ENCODE data around the gene TMEM132C. TPM values are rescaled to one million over a fixed set of nuclear protein-coding genes. Genes with fewer than 3 reads are reported as not detected.

The TMEM132C gene
- total and polyA plus RNA-seq, 5 donors = 4.9 to 16.3 (median 9.4) TPM

GRCh38 chr12:128445415-128446127, 178.6 kb downstream of the TMEM132C start:
- 46% methylated on average over 13 of the region's 13 CpGs for WGBS
- ATAC-seq = no peak
- intact Hi-C loops (cut with DNase I) = no loop called here
- DNase-seq = no peak
- Histone ChIP-seq H3K27me3 (ENCODE audit: control insufficient read depth, insufficient read depth) (no peaks in the 10 kb centered on the region), H3K4me1 (ENCODE audit: control insufficient read depth, insufficient read depth, low read length) (no peaks in the 10 kb centered on the region), H3K9me3 (ENCODE audit: control insufficient read depth, low read length) (no peaks in the 10 kb centered on the region), H3K4me3 (ENCODE audit: low read length) (no peak overlapping the region), H3K27ac (ENCODE audit: low read length) (no peak overlapping the region)

- DNase-seq (no peak), ATAC-seq (peak in 1 of 2 donors; percentile 80)
- H3K9me3 ChIP-seq (ENCODE audit: control insufficient read depth, low read length) = no peaks in the 10 kb centered on the region
- no peak overlapping the region for H3K27ac ChIP-seq (ENCODE audit: low read length)
- no peaks in the 10 kb centered on the region for H3K27me3 ChIP-seq (ENCODE audit: control insufficient read depth, insufficient read depth)
- 59% methylated on average over 7 of the region's 7 CpGs for WGBS
- H3K4me1 ChIP-seq (ENCODE audit: control insufficient read depth, insufficient read depth, low read length) = no peaks in the 10 kb centered on the region
- H3K4me3 ChIP-seq (ENCODE audit: low read length) = no peak overlapping the region
- intact Hi-C loops (cut with DNase I) = no loop called here
Observed at GRCh38 chr12:128449146-128449894, 182.3 kb downstream of the TMEM132C start.

GRCh38 chr12:128450810-128451209, 183.8 kb downstream of the TMEM132C start:
- 84% methylated on average over 3 of the region's 3 CpGs for WGBS
- intact Hi-C loops (cut with DNase I) = no loop called here
- no peak overlapping the region for H3K27ac ChIP-seq (ENCODE audit: low read length)
- H3K4me3 ChIP-seq (ENCODE audit: low read length) = no peak overlapping the region
- no peaks in the 10 kb centered on the region for H3K27me3 ChIP-seq (ENCODE audit: control insufficient read depth, insufficient read depth)
- no peaks in the 10 kb centered on the region for H3K9me3 ChIP-seq (ENCODE audit: control insufficient read depth, low read length)
- no peak for ATAC-seq
- DNase-seq = no peak
- H3K4me1 ChIP-seq (ENCODE audit: control insufficient read depth, insufficient read depth, low read length) = no peaks in the 10 kb centered on the region

- no peaks in the 10 kb centered on the region for H3K9me3 ChIP-seq (ENCODE audit: control insufficient read depth, low read length)
- no peak overlapping the region for H3K4me3 ChIP-seq (ENCODE audit: low read length)
- H3K4me1 ChIP-seq (ENCODE audit: control insufficient read depth, insufficient read depth, low read length) = no peaks in the 10 kb centered on the region
- no peak overlapping the region for H3K27ac ChIP-seq (ENCODE audit: low read length)
- WGBS = 32% methylated on average over 5 of the region's 5 CpGs
- no peak for ATAC-seq
- intact Hi-C loops (cut with DNase I) = no loop called here
- no peak for DNase-seq
- no peaks in the 10 kb centered on the region for H3K27me3 ChIP-seq (ENCODE audit: control insufficient read depth, insufficient read depth)
Observed at GRCh38 chr12:128455851-128456250, 188.9 kb downstream of the TMEM132C start.

GRCh38 chr12:128456922-128457321, 190.0 kb downstream of the TMEM132C start:
- 97% methylated on average over 3 of the region's 3 CpGs for WGBS
- Histone ChIP-seq H3K9me3 (ENCODE audit: control insufficient read depth, low read length) (no peaks in the 10 kb centered on the region), H3K27me3 (ENCODE audit: control insufficient read depth, insufficient read depth) (no peaks in the 10 kb centered on the region), H3K4me3 (ENCODE audit: low read length) (no peak overlapping the region), H3K27ac (ENCODE audit: low read length) (no peak overlapping the region), H3K4me1 (ENCODE audit: control insufficient read depth, insufficient read depth, low read length) (no peaks in the 10 kb centered on the region)
- intact Hi-C loops (cut with DNase I) = no loop called here
- ATAC-seq (no peak), DNase-seq (no peak)

- Histone ChIP-seq H3K4me1 (ENCODE audit: control insufficient read depth, insufficient read depth, low read length) (no peaks in the 10 kb centered on the region), H3K4me3 (ENCODE audit: low read length) (no peak overlapping the region), H3K9me3 (ENCODE audit: control insufficient read depth, low read length) (no peaks in the 10 kb centered on the region), H3K27ac (ENCODE audit: low read length) (no peak overlapping the region), H3K27me3 (ENCODE audit: control insufficient read depth, insufficient read depth) (no peaks in the 10 kb centered on the region)
- ATAC-seq (no peak), DNase-seq (no peak)
- intact Hi-C loops (cut with DNase I) = no loop called here
- WGBS = 76% methylated on average over 8 of the region's 8 CpGs
Observed at GRCh38 chr12:128458301-128458974, 191.5 kb downstream of the TMEM132C start.

- no peak for ATAC-seq
- Histone ChIP-seq H3K4me1 (ENCODE audit: control insufficient read depth, insufficient read depth, low read length) (no peaks in the 10 kb centered on the region), H3K9me3 (ENCODE audit: control insufficient read depth, low read length) (no peaks in the 10 kb centered on the region), H3K4me3 (ENCODE audit: low read length) (no peak overlapping the region), H3K27me3 (ENCODE audit: control insufficient read depth, insufficient read depth) (no peaks in the 10 kb centered on the region), H3K27ac (ENCODE audit: low read length) (no peak overlapping the region)
- WGBS = 88% methylated on average over 1 of the region's 1 CpG
- DNase-seq = no peak
- intact Hi-C loops (cut with DNase I) = no loop called here
Observed at GRCh38 chr12:128459067-128459466, 192.1 kb downstream of the TMEM132C start.

- Histone ChIP-seq H3K27me3 (ENCODE audit: control insufficient read depth, insufficient read depth) (no peaks in the 10 kb centered on the region), H3K9me3 (ENCODE audit: control insufficient read depth, low read length) (no peaks in the 10 kb centered on the region), H3K4me1 (ENCODE audit: control insufficient read depth, insufficient read depth, low read length) (no peaks in the 10 kb centered on the region), H3K27ac (ENCODE audit: low read length) (no peak overlapping the region), H3K4me3 (ENCODE audit: low read length) (no peak overlapping the region)
- no peak for DNase-seq
- no peak for ATAC-seq
- intact Hi-C loops (cut with DNase I) = no loop called here
- 86% methylated on average over 4 of the region's 4 CpGs for WGBS
Observed at GRCh38 chr12:128463881-128464280, 196.9 kb downstream of the TMEM132C start.

- Histone ChIP-seq H3K27me3 (ENCODE audit: control insufficient read depth, insufficient read depth) (no peaks in the 10 kb centered on the region), H3K27ac (ENCODE audit: low read length) (no peak overlapping the region), H3K4me3 (ENCODE audit: low read length) (no peak overlapping the region), H3K9me3 (ENCODE audit: control insufficient read depth, low read length) (no peaks in the 10 kb centered on the region), H3K4me1 (ENCODE audit: control insufficient read depth, insufficient read depth, low read length) (no peaks in the 10 kb centered on the region)
- DNase-seq = no peak
- intact Hi-C loops (cut with DNase I) = no loop called here
- 84% methylated on average over 9 of the region's 9 CpGs for WGBS
- ATAC-seq = no peak
Observed at GRCh38 chr12:128467882-128468281, 200.9 kb downstream of the TMEM132C start.

- H3K27ac ChIP-seq (ENCODE audit: low read length) = no peak overlapping the region
- 57% methylated on average over 4 of the region's 4 CpGs for WGBS
- H3K4me1 ChIP-seq (ENCODE audit: control insufficient read depth, insufficient read depth, low read length) = no peaks in the 10 kb centered on the region
- H3K27me3 ChIP-seq (ENCODE audit: control insufficient read depth, insufficient read depth) = no peaks in the 10 kb centered on the region
- DNase-seq = no peak
- ATAC-seq = no peak
- no peaks in the 10 kb centered on the region for H3K9me3 ChIP-seq (ENCODE audit: control insufficient read depth, low read length)
- intact Hi-C loops (cut with DNase I) = no loop called here
- no peak overlapping the region for H3K4me3 ChIP-seq (ENCODE audit: low read length)
Observed at GRCh38 chr12:128468926-128469325, 202.0 kb downstream of the TMEM132C start.

GRCh38 chr12:128471491-128471890, 204.5 kb downstream of the TMEM132C start:
- DNase-seq = no peak
- intact Hi-C loops (cut with DNase I) = no loop called here
- no peak for ATAC-seq
- Histone ChIP-seq H3K27me3 (ENCODE audit: control insufficient read depth, insufficient read depth) (no peaks in the 10 kb centered on the region), H3K4me3 (ENCODE audit: low read length) (no peak overlapping the region), H3K27ac (ENCODE audit: low read length) (no peak overlapping the region), H3K4me1 (ENCODE audit: control insufficient read depth, insufficient read depth, low read length) (no peaks in the 10 kb centered on the region), H3K9me3 (ENCODE audit: control insufficient read depth, low read length) (no peaks in the 10 kb centered on the region)
- 89% methylated on average over 2 of the region's 2 CpGs for WGBS
